H1 (cell line): ENCODE data around the gene NUP43. TPM values are rescaled to one million over a fixed set of nuclear protein-coding genes. Genes with fewer than 3 reads are reported as not detected.
A peak's percentile ranks its signal among the peaks of the same experiment; 100 is the strongest.

ENCODE experiments used
- CTCF ChIA-PET: fragments of 300-600 bp; sonication (Branson Sonifier 250); formaldehyde crosslinking; loops from one replicate; lab custom pipeline; 2021; ENCODE audit not compliant: partially characterized antibody; lab: Charles Lee
- POLR2A ChIA-PET: fragments of 300-600 bp; sonication (Branson Sonifier 250); formaldehyde crosslinking; loops from one replicate; lab custom pipeline; 2021; ENCODE audit warnings: inconsistent platforms; ENCODE audit not compliant: partially characterized antibody; lab: Charles Lee
- DNase-seq, 2 experiments: peaks; one replicate each; pipeline versions ENCODE4 v3.0.0 to v3.0.0-alpha.2; 2010 to 2022; ENCODE audit warnings: low spot score in 2 of 2, low read depth in 1 of 2, mixed read lengths in 1 of 2
- FAIRE-seq: peaks from 2 replicates; lab custom pipeline; 2011; peaks lifted over from hg19 to GRCh38; lab: Jason Lieb, UNC
- H2AFZ ChIP-seq: 2 replicates; pipeline ENCODE4 v1.8.1; 2012; ENCODE audit warnings: low read length, inconsistent platforms
- H2AK5ac ChIP-seq: 2 replicates; pipeline ENCODE4 v1.6.1; 2013; ENCODE audit warnings: low read depth, low read length
- H2BK120ac ChIP-seq: replicated peaks from 2 replicates; pipeline ENCODE3; 2013; ENCODE audit warnings: low read depth, low read length, inconsistent platforms
- H2BK12ac ChIP-seq: 2 replicates; pipeline ENCODE4 v1.6.1; 2013; ENCODE audit warnings: low read depth, low read length
- H2BK15ac ChIP-seq: 2 replicates; pipeline ENCODE4 v1.6.1; 2013; ENCODE audit warnings: low read length
- H2BK20ac ChIP-seq: 2 replicates; pipeline ENCODE4 v1.6.1; 2013; ENCODE audit warnings: low read length
- H2BK5ac ChIP-seq: 2 replicates; pipeline ENCODE4 v1.6.1; 2013; ENCODE audit warnings: low read depth, low read length
- H3K14ac ChIP-seq: 2 replicates; pipeline ENCODE4 v1.6.1; 2013; ENCODE audit warnings: inconsistent platforms; ENCODE audit not compliant: insufficient read length
- H3K18ac ChIP-seq: 2 replicates; pipeline ENCODE4 v1.6.1; 2013; ENCODE audit warnings: low read length; ENCODE audit errors: extremely low read depth
- H3K23ac ChIP-seq: 2 replicates; pipeline ENCODE4 v1.6.1; 2013; ENCODE audit warnings: inconsistent platforms; ENCODE audit not compliant: insufficient read length
- H3K23me2 ChIP-seq: 2 replicates; pipeline ENCODE4 v1.6.1; 2013; ENCODE audit warnings: low read depth, low read length
- H3K27ac ChIP-seq: 2 replicates; pipeline ENCODE4 v1.6.1; 2011; ENCODE audit warnings: low read depth, low read length, inconsistent platforms
- H3K27me3 ChIP-seq, 4 experiments: replicated peaks in 1 of 4; 1 replicate in 1 of 4; 2 replicates in 3 of 4; pipeline versions ENCODE4 v1.6.1 to v1.8.1; 2011 to 2013; ENCODE audit warnings: low read length in 3 of 4, mild to moderate bottlenecking in 3 of 4, inconsistent platforms in 2 of 4, mixed read lengths in 2 of 4, moderate library complexity in 1 of 4; ENCODE audit not compliant: control insufficient read depth in 3 of 4, insufficient read depth in 3 of 4; ENCODE audit errors: extremely low read depth in 1 of 4
- H3K36me3 ChIP-seq, 4 experiments: 2 replicates each; pipeline versions ENCODE4 v1.6.1 to v1.8.1; 2011 to 2013; ENCODE audit warnings: mild to moderate bottlenecking in 4 of 4, low read length in 3 of 4, moderate library complexity in 2 of 4, control low read depth in 1 of 4, inconsistent platforms in 1 of 4; ENCODE audit not compliant: insufficient read depth in 4 of 4, control insufficient read depth in 2 of 4
- H3K4ac ChIP-seq: replicated peaks from 2 replicates; pipeline ENCODE3; 2013; ENCODE audit warnings: low read length, low read depth, mixed read lengths, inconsistent platforms; ENCODE audit not compliant: insufficient read length
- H3K4me1 ChIP-seq, 4 experiments: replicated peaks in 1 of 4; 1 replicate in 1 of 4; 2 replicates in 3 of 4; pipeline versions ENCODE4 v1.6.1 to v1.8.1; 2011 to 2013; ENCODE audit warnings: low read length in 3 of 4, inconsistent platforms in 2 of 4, mixed read lengths in 1 of 4; ENCODE audit not compliant: insufficient read depth in 4 of 4, control insufficient read depth in 3 of 4
- H3K4me2 ChIP-seq, 2 experiments: 2 replicates each; pipeline versions ENCODE4 v1.6.1 to v1.8.1; 2011 to 2013; ENCODE audit warnings: low read depth in 2 of 2, low read length in 2 of 2, control low read depth in 1 of 2, inconsistent platforms in 1 of 2, mild to moderate bottlenecking in 1 of 2; ENCODE audit not compliant: insufficient read depth in 1 of 2
- H3K4me3 ChIP-seq, 4 experiments: fragments of 200-600, 300-600 bp in 1 of 4; sonication (generic), shearing (Covaris generic), sonication (Bioruptor Twin) in 1 of 4; 2 replicates each; pipeline versions ENCODE4 v1.5.1 to v1.8.1; 2011 to 2016; ENCODE audit warnings: low read length in 4 of 4, low read depth in 3 of 4, control low read depth in 2 of 4, inconsistent platforms in 2 of 4, mild to moderate bottlenecking in 2 of 4, mixed read lengths in 1 of 4, moderate library complexity in 1 of 4; ENCODE audit not compliant: insufficient read depth in 2 of 4; ENCODE audit errors: extremely low read depth in 1 of 4
- H3K56ac ChIP-seq: replicated peaks from 2 replicates; pipeline ENCODE3; 2013; ENCODE audit warnings: low read depth, mild to moderate bottlenecking, mixed read lengths, low read length, inconsistent platforms; ENCODE audit not compliant: insufficient read length
- H3K79me1 ChIP-seq: 2 replicates; pipeline ENCODE4 v1.6.1; 2013; ENCODE audit warnings: low read depth, low read length, control low read depth
- H3K79me2 ChIP-seq, 2 experiments: 2 replicates each; pipeline versions ENCODE4 v1.6.1 to v1.8.1; 2012 to 2013; ENCODE audit warnings: low read length in 2 of 2, mild to moderate bottlenecking in 2 of 2, inconsistent platforms in 1 of 2; ENCODE audit not compliant: insufficient read depth in 2 of 2, control insufficient read depth in 1 of 2
- H3K9ac ChIP-seq, 4 experiments: replicated peaks in 1 of 4; 1 replicate in 1 of 4; 2 replicates in 3 of 4; pipeline versions ENCODE4 v1.6.1 to v1.8.1; 2011 to 2013; ENCODE audit warnings: low read depth in 3 of 4, low read length in 3 of 4, control low read depth in 2 of 4, mild to moderate bottlenecking in 2 of 4, moderate library complexity in 2 of 4, inconsistent platforms in 1 of 4; ENCODE audit errors: extremely low read depth in 1 of 4
- H3K9me3 ChIP-seq, 2 experiments: 2 replicates each; pipeline versions ENCODE4 v1.6.1 to v1.8.1; 2012 to 2013; ENCODE audit warnings: mild to moderate bottlenecking in 2 of 2, moderate library complexity in 2 of 2, control low read depth in 1 of 2, inconsistent platforms in 1 of 2, low read depth in 1 of 2, low read length in 1 of 2, mixed read lengths in 1 of 2; ENCODE audit not compliant: insufficient read depth in 2 of 2
- H4K20me1 ChIP-seq, 2 experiments: replicated peaks in 1 of 2; 2 replicates each; pipeline versions ENCODE3 to v1.8.1; 2011 to 2013; ENCODE audit warnings: inconsistent platforms in 2 of 2, low read length in 2 of 2, mild to moderate bottlenecking in 1 of 2; ENCODE audit not compliant: insufficient read depth in 2 of 2, control insufficient read depth in 1 of 2
- H4K5ac ChIP-seq: 2 replicates; pipeline ENCODE4 v1.6.1; 2013; ENCODE audit warnings: low read length, low read depth, mixed read lengths, inconsistent platforms; ENCODE audit not compliant: insufficient read length
- H4K8ac ChIP-seq: 2 replicates; pipeline ENCODE4 v1.8.0; 2013; ENCODE audit warnings: mild to moderate bottlenecking, moderate library complexity, low read length, inconsistent platforms; ENCODE audit not compliant: insufficient read depth; ENCODE audit errors: extremely low read depth
- H4K91ac ChIP-seq: replicated peaks from 2 replicates; pipeline ENCODE3; 2013; ENCODE audit warnings: low read length, mixed read lengths, inconsistent platforms; ENCODE audit not compliant: insufficient read length
- ATF3 ChIP-seq: IDR thresholded peaks from 2 replicates; pipeline ENCODE4 v1.6.1; 2011; ENCODE audit warnings: low read depth, mild to moderate bottlenecking, low read length; ENCODE audit not compliant: insufficient read depth
- BACH1 ChIP-seq: IDR thresholded peaks from 2 replicates; pipeline ENCODE4 v1.6.1; 2012; ENCODE audit warnings: low read length, improper control_type of control experiment
- POU5F1 ChIP-seq: IDR thresholded peaks from 2 replicates; pipeline ENCODE4 v1.6.1; 2011; ENCODE audit warnings: low read depth, mild to moderate bottlenecking, low read length, moderate library complexity
- SP1 ChIP-seq: IDR thresholded peaks from 2 replicates; pipeline ENCODE4 v1.6.1; 2011; ENCODE audit warnings: low read depth, low read length
- SP2 ChIP-seq: IDR thresholded peaks from 2 replicates; pipeline ENCODE4 v1.6.1; 2012; ENCODE audit warnings: mild to moderate bottlenecking, low read length, inconsistent platforms
- WGBS, 2 experiments: shearing (Covaris generic) in 1 of 2; methylation state at CpG; one replicate each; pipeline versions ENCODE4 v1.1.6 to v1.1.7; 2013 to 2015; ENCODE audit warnings: low lambda C conversion rate in 2 of 2, mixed read lengths in 2 of 2, inconsistent platforms in 1 of 2, low coverage in 1 of 2, missing lambda C conversion rate in 1 of 2; ENCODE audit not compliant: insufficient replicate concordance in 2 of 2, insufficient coverage in 1 of 2, insufficient read length in 1 of 2; ENCODE audit errors: extremely low coverage in 1 of 2, missing lambda C conversion rate in 1 of 2; 5-methylcytosine and 5-hydroxymethylcytosine counted together
- polyA plus RNA-seq, 7 experiments: library from polyadenylated mRNA; depleted of rRNA in 3 of 7; stranded (reverse) in 5 of 7; unstranded in 2 of 7; fragments of >200 nt in 5 of 7; fragments of 200-250 nt in 2 of 7; gene quantifications; 1 replicate in 5 of 7; 2 replicates in 1 of 7; 4 replicates in 1 of 7; pipeline versions ENCODE4 v1.2.1 to v1.2.3, GENCODE V29; 2011 to 2013; ENCODE audit warnings: missing spikeins in 2 of 7, mixed read lengths in 2 of 7
- total RNA-seq: library from RNA; stranded (reverse); fragmentation: NEBNext Ultra II Directional; extraction: Animal tissue kit (Norgen Biotek cat#: 25700); gene quantifications from 2 replicates; pipeline ENCODE4 v1.2.1, GENCODE V29; 2021

NUP43 gene
- total and polyA plus RNA-seq, 2 of the 8 experiments (the other 6 are each of a cell fraction or from before 2014, with no cell fraction given): 25.2 to 83.4 TPM

GRCh38 chr6:149717255-149717587 is 29.1 kb downstream of the NUP43 start:
- H2BK120ac ChIP-seq: no peak overlapping the region
- peak overlapping the region; percentile 97 for H3K56ac ChIP-seq
- H3K36me3 ChIP-seq: no peaks in the 10 kb centered on the region
- H4K5ac ChIP-seq: peak overlapping the region; percentile 85
- FAIRE-seq (no peak), DNase-seq (no peak)
- H3K9ac ChIP-seq: peak overlapping the region; percentile 94 to 98 (median 98)
- H2BK5ac ChIP-seq: peak overlapping the region; percentile 90
- no peak overlapping the region for H3K23ac ChIP-seq
- ChIA-PET CTCF (interaction anchor here (0.6 to 1.5 kb wide), 5 partner anchors 11 to 171 kb away, joined by 3 to 8 read pairs (median 4); no protein-coding TSS in a partner anchor), POLR2A (interaction anchor here (0.6 to 3.3 kb wide), 22 partner anchors 8 to 546 kb away, joined by 3 to 23 read pairs (median 4); partner anchors contain the start of genes GINM1, KATNA1, LRP11 and NUP43)
- no peak for TF ChIP-seq POU5F1
- TF ChIP-seq BACH1: peak; percentile 47; the same call in 1 of the 2 replicates
- no peak for TF ChIP-seq ATF3
- no peak for TF ChIP-seq SP1
- TF ChIP-seq SP2: no peak
- H3K4ac ChIP-seq: peak overlapping the region; percentile 72
- peaks cover 2% of the 10 kb centered on the region; the same call in 1 of the 2 replicates for H3K79me1 ChIP-seq
- peak overlapping the region; percentile 80 for H4K91ac ChIP-seq
- peak overlapping the region; percentile 90 to 91 for H3K4me2 ChIP-seq
- H3K27ac ChIP-seq: peak overlapping the region; percentile 93
- WGBS, 2 experiments: 3% methylated on average over 9 of the region's 9 CpGs; no CpG with 5 or more reads in 1 of the 2 experiments
- H2BK20ac ChIP-seq: no peak overlapping the region
- H3K14ac ChIP-seq: no peak overlapping the region
- no peak overlapping the region for H2AFZ ChIP-seq
- H3K4me1 ChIP-seq: peaks cover 0 to 4% (median 2%) of the 10 kb centered on the region in 4 experiments; a peak in 3 of 7 replicates
- peak overlapping the region; percentile 81 to 93 (median 86) for H3K4me3 ChIP-seq
- H4K20me1 ChIP-seq: peaks cover 0 to 4% of the 10 kb centered on the region in 2 experiments
- H3K79me2 ChIP-seq: peaks cover 7 to 60% of the 10 kb centered on the region in 2 experiments
- H4K8ac ChIP-seq: peak overlapping the region; percentile 100
- no peaks in the 10 kb centered on the region for H3K9me3 ChIP-seq
- H2AK5ac ChIP-seq: no peak overlapping the region
- H3K27me3 ChIP-seq: no peaks in the 10 kb centered on the region
- H2BK15ac ChIP-seq: no peak overlapping the region
- peaks cover 4% of the 10 kb centered on the region; the same call in 1 of the 2 replicates for H3K23me2 ChIP-seq
- H3K18ac ChIP-seq: 0 out of 2 replicates have a peak overlapping the region, but pooled peaks have one; percentile 43
- H2BK12ac ChIP-seq: no peak overlapping the region
